SK-N-SH (cell line): Measurements from ENCODE around the gene APOL2. TPM values are rescaled to one million over a fixed set of nuclear protein-coding genes. Genes with fewer than 3 reads are reported as not detected.

Experiments used
- CTCF ChIA-PET: fragments of 300-600, 350-600 bp; formaldehyde crosslinking; extraction: SDS; loops from one replicate; lab custom pipeline; 2021; lab: Yijun Ruan, JAX
- POLR2A ChIA-PET: fragments of 350-600 bp; sonication (Branson Sonifier 250); formaldehyde crosslinking; extraction: SDS; loops from one replicate; lab custom pipeline; 2020; ENCODE audit warnings: antibody characterized with exemption, inconsistent platforms; lab: Yijun Ruan, JAX
- DNase-seq: peaks from one replicate; pipeline ENCODE4 v3.0.0; 2012
- H2AFZ ChIP-seq: fragments of 200-600 bp; sonication (generic); 2 replicates; pipeline ENCODE4 v1.8.1; 2016; ENCODE audit warnings: antibody characterized with exemption, mild to moderate bottlenecking, low read depth
- H3F3A ChIP-seq: fragments of 200-600 bp; sonication (generic); replicated peaks from 2 replicates; pipeline ENCODE3; 2016; ENCODE audit warnings: antibody characterized with exemption, mild to moderate bottlenecking; ENCODE audit not compliant: insufficient read depth
- H3K27ac ChIP-seq, 2 experiments: fragments of 200-500 bp in 1 of 2; fragments of 200-600 bp in 1 of 2; sonication (Bioruptor generic) in 1 of 2; sonication (generic), shearing (Covaris generic) in 1 of 2; 2 replicates each; pipeline versions ENCODE4 v1.5.1 to v1.6.1; 2014 to 2016; ENCODE audit warnings: low read depth in 2 of 2, inconsistent platforms in 1 of 2, low read length in 1 of 2, mild to moderate bottlenecking in 1 of 2, mixed read lengths in 1 of 2
- H3K27me3 ChIP-seq: fragments of 200-600 bp; sonication (generic), shearing (Covaris generic); 2 replicates; pipeline ENCODE4 v1.6.1; 2016; ENCODE audit warnings: mixed run types; ENCODE audit not compliant: insufficient read depth
- H3K36me3 ChIP-seq, 2 experiments: fragments of 200-500 bp in 1 of 2; fragments of 200-600 bp in 1 of 2; sonication (Bioruptor generic) in 1 of 2; sonication (generic) in 1 of 2; replicated peaks in 1 of 2; 2 replicates each; pipeline versions ENCODE3 to v1.5.1; 2014 to 2016; ENCODE audit warnings: low read length in 1 of 2, mild to moderate bottlenecking in 1 of 2; ENCODE audit not compliant: insufficient read depth in 2 of 2, control insufficient read depth in 1 of 2
- H3K4me1 ChIP-seq, 2 experiments: fragments of 200-500 bp in 1 of 2; fragments of 200-600 bp in 1 of 2; sonication (Bioruptor generic) in 1 of 2; sonication (generic), shearing (Covaris generic) in 1 of 2; 2 replicates each; pipeline versions ENCODE4 v1.5.1 to v1.6.1; 2014 to 2016; ENCODE audit warnings: low read depth in 1 of 2, low read length in 1 of 2, mixed run types in 1 of 2; ENCODE audit not compliant: insufficient read depth in 2 of 2, control insufficient read depth in 1 of 2
- H3K4me2 ChIP-seq: fragments of 200-600 bp; sonication (generic), shearing (Covaris generic); 2 replicates; pipeline ENCODE4 v1.6.1; 2017; ENCODE audit warnings: mixed run types
- H3K4me3 ChIP-seq, 2 experiments: fragments of 200-500 bp in 1 of 2; fragments of 200-600 bp in 1 of 2; sonication (Bioruptor generic) in 1 of 2; sonication (generic), shearing (Covaris generic) in 1 of 2; 2 replicates each; pipeline versions ENCODE4 v1.5.1 to v1.8.1; 2014 to 2016; ENCODE audit warnings: low read depth in 2 of 2, inconsistent platforms in 1 of 2, low read length in 1 of 2, mild to moderate bottlenecking in 1 of 2, mixed read lengths in 1 of 2, moderate library complexity in 1 of 2
- H3K79me2 ChIP-seq: fragments of 200-600 bp; sonication (generic); 2 replicates; pipeline ENCODE4 v1.8.1; 2017; ENCODE audit warnings: mild to moderate bottlenecking; ENCODE audit not compliant: insufficient read depth
- H3K9ac ChIP-seq: fragments of 200-600 bp; sonication (generic); 2 replicates; pipeline ENCODE4 v1.6.1; 2017; ENCODE audit warnings: mixed run types
- H3K9me2 ChIP-seq: fragments of 200-600 bp; sonication (generic); 2 replicates; pipeline ENCODE4 v1.6.1; 2017; ENCODE audit warnings: mixed run types
- H3K9me3 ChIP-seq: fragments of 200-600 bp; sonication (generic); 2 replicates; pipeline ENCODE4 v1.6.1; 2017; ENCODE audit warnings: mixed run types, mild to moderate bottlenecking, moderate library complexity
- H4K20me1 ChIP-seq: fragments of 200-600 bp; sonication (generic); 2 replicates; pipeline ENCODE4 v1.6.1; 2017; ENCODE audit warnings: mild to moderate bottlenecking, mixed run types; ENCODE audit not compliant: insufficient read depth
- CTCF ChIP-seq: fragments of 200-600 bp; sonication (generic); IDR thresholded peaks from 2 replicates; pipeline ENCODE4 v1.6.1; 2017; ENCODE audit warnings: antibody characterized with exemption, mild to moderate bottlenecking, moderate library complexity
- ELF1 ChIP-seq: IDR thresholded peaks from 2 replicates; pipeline ENCODE4 v1.4.0; 2012
- EZH2phosphoT487 ChIP-seq: fragments of 200-600 bp; sonication (generic); IDR thresholded peaks from 2 replicates; pipeline ENCODE4 v1.6.1; 2017; ENCODE audit warnings: low read depth, mixed run types, mild to moderate bottlenecking, antibody characterized with exemption, moderate library complexity, borderline replicate concordance
- FOSL2 ChIP-seq: IDR thresholded peaks from 2 replicates; pipeline ENCODE4 v1.4.0; 2012; ENCODE audit warnings: low read depth, mild to moderate bottlenecking, moderate library complexity, borderline replicate concordance
- FOXJ3 ChIP-seq: sonication (generic); formaldehyde crosslinking; IDR thresholded peaks from 2 replicates; pipeline ENCODE4 v1.5.1; 2020; ENCODE audit warnings: mild to moderate bottlenecking, missing genetic modification reagents
- FOXM1 ChIP-seq: IDR thresholded peaks from 2 replicates; pipeline ENCODE4 v1.4.0; 2012; ENCODE audit warnings: low read depth, mild to moderate bottlenecking
- IRF3 ChIP-seq: fragments of 150-350 bp; IDR thresholded peaks from 2 replicates; pipeline ENCODE4 v1.6.1; 2016; ENCODE audit warnings: mild to moderate bottlenecking, low read depth, low read length
- JUND ChIP-seq: IDR thresholded peaks from 2 replicates; pipeline ENCODE4 v1.4.0; 2012
- MAX ChIP-seq: IDR thresholded peaks from 2 replicates; pipeline ENCODE4 v1.4.0; 2012; ENCODE audit warnings: low read depth
- MEF2A ChIP-seq: IDR thresholded peaks from 2 replicates; pipeline ENCODE4 v1.4.0; 2012; ENCODE audit warnings: low read depth, borderline replicate concordance
- MXI1 ChIP-seq: IDR thresholded peaks from 2 replicates; pipeline ENCODE4 v1.6.1; 2012; ENCODE audit warnings: mild to moderate bottlenecking, low read depth, low read length, improper control_type of control experiment
- NFIC ChIP-seq: IDR thresholded peaks from 2 replicates; pipeline ENCODE4 v1.4.0; 2012; ENCODE audit warnings: borderline replicate concordance
- POLR2AphosphoS5 ChIP-seq: IDR thresholded peaks from 2 replicates; pipeline ENCODE4 v1.6.1; 2012; ENCODE audit warnings: low read depth, low read length
- RAD21 ChIP-seq: IDR thresholded peaks from 2 replicates; pipeline ENCODE4 v1.6.1; 2012; ENCODE audit warnings: mild to moderate bottlenecking, low read length
- RCOR1 ChIP-seq: fragments of 150-350 bp; IDR thresholded peaks from 2 replicates; pipeline ENCODE4 v1.6.1; 2017; ENCODE audit warnings: antibody characterized with exemption, low read length
- REST ChIP-seq: IDR thresholded peaks from 2 replicates; pipeline ENCODE4 v1.6.1; 2012; ENCODE audit warnings: mild to moderate bottlenecking, low read depth, low read length, moderate library complexity
- TAF1 ChIP-seq: IDR thresholded peaks from 2 replicates; pipeline ENCODE4 v1.6.1; 2012; ENCODE audit warnings: low read depth, mild to moderate bottlenecking, low read length, moderate library complexity, borderline replicate concordance
- TCF12 ChIP-seq: IDR thresholded peaks from 2 replicates; pipeline ENCODE4 v1.4.0; 2012
- TEAD4 ChIP-seq: IDR thresholded peaks from 2 replicates; pipeline ENCODE4 v1.4.0; 2012; ENCODE audit warnings: mild to moderate bottlenecking, borderline replicate concordance; ENCODE audit not compliant: insufficient read depth
- YY1 ChIP-seq: IDR thresholded peaks from 2 replicates; pipeline ENCODE4 v1.4.0; 2012; ENCODE audit warnings: low read depth, mild to moderate bottlenecking
- WGBS: methylation state at CpG from one replicate; pipeline ENCODE4 v1.1.6; 2017; ENCODE audit warnings: low lambda C conversion rate; 5-methylcytosine and 5-hydroxymethylcytosine counted together
- polyA plus RNA-seq, 3 experiments: library from polyadenylated mRNA; depleted of rRNA; stranded (reverse); fragments of >200 nt; gene quantifications; 2 replicates each; pipeline ENCODE4 v1.2.3, GENCODE V29; 2012

The APOL2 gene
- polyA plus RNA-seq, 1 of the 3 experiments (the other 2 are of a cell fraction): 8.3 TPM

GRCh38 chr22:36244522-36245391 lies 5.4 kb upstream of the APOL2 start (continued):
- TF ChIP-seq REST (no peak), MAX (no peak), MXI1 (no peak), POLR2AphosphoS5 (no peak)

GRCh38 chr22:36243986-36244385 lies 4.7 kb upstream of the APOL2 start:
- CTCF ChIA-PET: interaction anchor here (1.1 to 1.5 kb wide), 5 partner anchors 11 to 57 kb away, joined by 3 to 6 read pairs (median 3); no protein-coding TSS in a partner anchor
- Histone ChIP-seq H2AFZ (no peak overlapping the region), H3K9me3 (no peaks in the 10 kb centered on the region), H4K20me1 (no peaks in the 10 kb centered on the region), H3K9me2 (no peaks in the 10 kb centered on the region), H3K4me1 (peaks cover 0 to 4% of the 10 kb centered on the region in 2 experiments; a peak in 1 of 4 replicates), H3K27ac (no peak overlapping the region), H3K4me2 (no peak overlapping the region), H3K79me2 (no peaks in the 10 kb centered on the region), H3F3A (peaks cover 3% of the 10 kb centered on the region), H3K27me3 (no peaks in the 10 kb centered on the region), H3K9ac (no peak overlapping the region), H3K4me3 (no peak overlapping the region), H3K36me3 (no peaks in the 10 kb centered on the region)
- TF ChIP-seq RCOR1 (no peak), MAX (no peak), FOXJ3 (CRISPR knock-in tag) (no peak), EZH2phosphoT487 (no peak), NFIC (no peak), TAF1 (no peak), ELF1 (no peak), YY1 (no peak), POLR2AphosphoS5 (no peak), TEAD4 (no peak), FOSL2 (no peak), FOXM1 (no peak), CTCF (no peak), IRF3 (no peak), TCF12 (no peak), RAD21 (no peak), MEF2A (no peak), JUND (no peak)
- POLR2A ChIA-PET: no interaction called here
- WGBS: 77% methylated on average over 4 of the region's 5 CpGs
- no peak for DNase-seq
